HG03139 (cell line): Measurements from ENCODE around the gene MICB.
"Not testable (repeated sequence)": the region's sequence is repeated elsewhere in the genome, so short reads cannot be mapped to it uniquely, and the experiment has no call there.

Experiments used
- ATAC-seq: cut with Tn5 transposase; IDR thresholded peaks from one replicate; pipeline ENCODE4 v1.9.1; 2021; ENCODE audit not compliant: unreplicated experiment

The MICB gene

GRCh38 chr6:31498748-31499147 lies 803 bp downstream of the MICB start:
- ATAC-seq = no peak

- ATAC-seq = not testable (repeated sequence)
These were observed 1.7 kb downstream of the MICB start for GRCh38 chr6:31499648-31500047.

- ATAC-seq = no peak
These were observed 4.6 kb downstream of the MICB start for GRCh38 chr6:31502586-31502985.

- ATAC-seq = not testable (repeated sequence)
These were observed 11.1 kb downstream of the MICB start for GRCh38 chr6:31509036-31509435.

GRCh38 chr6:31510007-31510406 lies 12.1 kb downstream of the MICB start:
- no peak for ATAC-seq

GRCh38 chr6:31513456-31514165 lies 15.7 kb downstream of the MICB start:
- no peak for ATAC-seq

GRCh38 chr6:31521835-31522234 lies 23.9 kb downstream of the MICB start:
- ATAC-seq = no peak

GRCh38 chr6:31525553-31525931 lies 27.6 kb downstream of the MICB start:
- ATAC-seq = no peak

GRCh38 chr6:31525932-31526591 lies 28.1 kb downstream of the MICB start:
- no peak for ATAC-seq

GRCh38 chr6:31528307-31528777 lies 30.4 kb downstream of the MICB start:
- ATAC-seq = no peak

GRCh38 chr6:31528821-31529328 lies 30.9 kb downstream of the MICB start, which contains the start of gene MCCD1:
Gene MCCD1, plus strand, starts transcription at chr6:31528962. Its CDS starts 53 bp downstream, at chr6:31529015.
- ATAC-seq = no peak

- ATAC-seq = no peak
These were observed 31.6 kb downstream of the MICB start for GRCh38 chr6:31529329-31530150.

- ATAC-seq = no peak
These were observed 32.7 kb downstream of the MICB start for GRCh38 chr6:31530659-31531058.

- no peak for ATAC-seq
These were observed 33.2 kb downstream of the MICB start for GRCh38 chr6:31531162-31531561.

GRCh38 chr6:31531771-31532643 lies 34.1 kb downstream of the MICB start:
- no peak for ATAC-seq

GRCh38 chr6:31532644-31533454 lies 34.9 kb downstream of the MICB start:
- ATAC-seq = no peak

- no peak for ATAC-seq
These were observed 35.5 kb downstream of the MICB start for GRCh38 chr6:31533455-31533841.

GRCh38 chr6:31534011-31534410 lies 36.1 kb downstream of the MICB start:
- no peak for ATAC-seq

GRCh38 chr6:31534521-31535040 lies 36.6 kb downstream of the MICB start:
- no peak for ATAC-seq
